T-helper 2 cell (primary cell): Measurements from ENCODE around the gene ZNFX1.

ENCODE experiments used
- DNase-seq, 5 experiments: peaks; one replicate each; pipeline versions ENCODE4 v3.0.0 to v3.0.0-alpha.2; 2012 to 2022

ZNFX1 gene

GRCh38 chr20:49248301-49248700 lies 29.6 kb downstream of the ZNFX1 start:
- no peak for DNase-seq

GRCh38 chr20:49247792-49248191 lies 30.1 kb downstream of the ZNFX1 start:
- no peak for DNase-seq

GRCh38 chr20:49247169-49247723 lies 30.6 kb downstream of the ZNFX1 start:
- DNase-seq = no peak

- DNase-seq = peak in 1 of 5 experiments; percentile 54
Measured at GRCh38 chr20:49245921-49246740, 31.7 kb downstream of the ZNFX1 start.

GRCh38 chr20:49237531-49237930 lies 40.3 kb downstream of the ZNFX1 start:
- no peak for DNase-seq

- no peak for DNase-seq
Measured at GRCh38 chr20:49236301-49236700, 41.6 kb downstream of the ZNFX1 start.

- DNase-seq = no peak
Measured at GRCh38 chr20:49234831-49235230, 43.0 kb downstream of the ZNFX1 start.

- DNase-seq = no peak
Measured at GRCh38 chr20:49233226-49233625, 44.6 kb downstream of the ZNFX1 start.

- DNase-seq = no peak
Measured at GRCh38 chr20:49231471-49231870, 46.4 kb downstream of the ZNFX1 start.

GRCh38 chr20:49230561-49231133 lies 47.2 kb downstream of the ZNFX1 start:
- no peak for DNase-seq

- no peak for DNase-seq
Measured at GRCh38 chr20:49230021-49230420, 47.8 kb downstream of the ZNFX1 start.

- DNase-seq = no peak
Measured at GRCh38 chr20:49229381-49229780, 48.5 kb downstream of the ZNFX1 start.

GRCh38 chr20:49228676-49229075 lies 49.2 kb downstream of the ZNFX1 start:
- no peak for DNase-seq

- no peak for DNase-seq
Measured at GRCh38 chr20:49225896-49226295, 52.0 kb downstream of the ZNFX1 start.

GRCh38 chr20:49219924-49220831 lies 57.7 kb downstream of the ZNFX1 start:
- DNase-seq = no peak

GRCh38 chr20:49219091-49219923 lies 58.5 kb downstream of the ZNFX1 start, which contains the start of gene DDX27:
Gene DDX27 (plus strand): TSS chr20:49219416. CDS start chr20:49219449, 33 bp downstream.
- peak; percentile 87 to 99 (median 95) for DNase-seq

- peak in 1 of 5 experiments; percentile 13 for DNase-seq
Measured at GRCh38 chr20:49218739-49219090, 59.1 kb downstream of the ZNFX1 start.

GRCh38 chr20:49216991-49217578 lies 60.8 kb downstream of the ZNFX1 start:
- DNase-seq = peak; percentile 73 to 95 (median 88)

GRCh38 chr20:49215232-49215631 lies 62.6 kb downstream of the ZNFX1 start:
- no peak for DNase-seq

GRCh38 chr20:49214571-49214970 lies 63.3 kb downstream of the ZNFX1 start:
- no peak for DNase-seq

- no peak for DNase-seq
Measured at GRCh38 chr20:49210757-49211110, 67.1 kb downstream of the ZNFX1 start.
